PC-3 (cell line): ENCODE results near the gene TET2. TPM values are rescaled to one million over a fixed set of nuclear protein-coding genes. Genes with fewer than 3 reads are reported as not detected.

Experiments
- ATAC-seq: fragments of 200-7000 bp; cut with Tn5 transposase; 2 replicates; pipeline ENCODE4 v1.9.1; 2020; ENCODE audit warnings: mild to moderate bottlenecking, moderate library complexity
- BruUV-seq: library from RNA; stranded (reverse); fragments of 400-500 nt; replicated peaks from 2 replicates; lab custom pipeline; 2021; lab: Mats Ljungman, UMichigan
- CTCF ChIA-PET: fragments of 300-600 bp; sonication (Branson Sonifier 250); formaldehyde crosslinking; loops from one replicate; lab custom pipeline; 2022; ENCODE audit warnings: antibody characterized with exemption; lab: Charles Lee
- POLR2A ChIA-PET: fragments of 300-600 bp; sonication (Branson Sonifier 250); formaldehyde crosslinking; loops from one replicate; lab custom pipeline; 2022; ENCODE audit warnings: antibody characterized with exemption; ENCODE audit not compliant: unreplicated experiment; lab: Charles Lee
- DNase-seq: peaks from one replicate; pipeline ENCODE4 v3.0.0-alpha.2; 2015
- H2AFZ ChIP-seq: fragments of 300-600 bp; sonication (generic); 2 replicates; pipeline ENCODE4 v1.6.0; 2016; ENCODE audit warnings: antibody characterized with exemption, low read length
- H3F3A ChIP-seq: fragments of 300-600 bp; sonication (generic); one replicate; pipeline ENCODE4 v1.6.0; 2017; ENCODE audit warnings: antibody characterized with exemption, low read length, control low read depth, mild to moderate bottlenecking; ENCODE audit not compliant: unreplicated experiment
- H3K27ac ChIP-seq: fragments of 300-600 bp; sonication (generic); 2 replicates; pipeline ENCODE4 v1.5.1; 2016; ENCODE audit warnings: mild to moderate bottlenecking, low read length
- H3K27me3 ChIP-seq: fragments of 300-600 bp; sonication (generic); 2 replicates; pipeline ENCODE4 v1.6.1; 2016; ENCODE audit warnings: low read length, mixed read lengths
- H3K36me3 ChIP-seq: fragments of 300-600 bp; sonication (generic); 2 replicates; pipeline ENCODE4 v1.6.1; 2016; ENCODE audit warnings: low read depth, mixed run types, low read length, mixed read lengths
- H3K4me1 ChIP-seq: fragments of 300-600 bp; sonication (generic); 2 replicates; pipeline ENCODE4 v1.5.1; 2016; ENCODE audit warnings: low read length; ENCODE audit not compliant: insufficient read depth
- H3K4me2 ChIP-seq: fragments of 300-600 bp; sonication (generic); 2 replicates; pipeline ENCODE4 v1.6.0; 2016; ENCODE audit warnings: low read length
- H3K4me3 ChIP-seq: fragments of 300-600 bp; sonication (generic); 2 replicates; pipeline ENCODE4 v1.5.1; 2016; ENCODE audit warnings: mild to moderate bottlenecking, low read length, mixed read lengths
- H3K79me2 ChIP-seq: fragments of 300-600 bp; sonication (generic); 2 replicates; pipeline ENCODE4 v1.6.1; 2017; ENCODE audit warnings: low read length, mixed read lengths
- H3K9ac ChIP-seq: fragments of 300-600 bp; sonication (generic); 2 replicates; pipeline ENCODE4 v1.6.0; 2016; ENCODE audit warnings: mild to moderate bottlenecking, low read length
- H3K9me2 ChIP-seq: fragments of 300-600 bp; sonication (generic); replicated peaks from 2 replicates; pipeline ENCODE4 v1.6.1; 2016; ENCODE audit warnings: mixed run types, low read length, mixed read lengths
- H3K9me3 ChIP-seq: fragments of 300-600 bp; sonication (generic); 2 replicates; pipeline ENCODE4 v1.6.1; 2016; ENCODE audit warnings: low read length, mixed read lengths
- H4K20me1 ChIP-seq: fragments of 300-600 bp; sonication (generic); 2 replicates; pipeline ENCODE4 v1.6.1; 2016; ENCODE audit warnings: low read length, mixed read lengths
- EZH2 ChIP-seq: fragments of 300-600 bp; sonication (generic); IDR thresholded peaks from one replicate; pipeline ENCODE4 v1.6.1; 2017; ENCODE audit warnings: antibody characterized with exemption, mild to moderate bottlenecking, low read length; ENCODE audit not compliant: unreplicated experiment
- EZH2phosphoT487 ChIP-seq: fragments of 300-600 bp; sonication (generic); IDR thresholded peaks from 2 replicates; pipeline ENCODE4 v1.6.1; 2018; ENCODE audit warnings: mild to moderate bottlenecking, antibody characterized with exemption, low read length, borderline replicate concordance
- intact Hi-C: fragments of 100-400 bp; cut with micrococcal nuclease; formaldehyde crosslinking; loops from 2 replicates; pipeline ENCODE4 v1.9.0; 2023
- total RNA-seq: library from RNA; depleted of rRNA; stranded (reverse); fragments of >200 nt; gene quantifications from 2 replicates; pipeline ENCODE4 v1.2.3, GENCODE V29; 2014
- TF ChIP-seq, protein P1 (sequence below): fragments of 300-600 bp; sonication (generic); conservative IDR thresholded peaks from 2 replicates; pipeline ENCODE4 v1.5.1; 2017; ENCODE audit warnings: antibody characterized with exemption, low read depth, mild to moderate bottlenecking, low read length

TET2 gene
- total RNA-seq, 1 experiment from 2014 or later, result 5.6 TPM

DNA sequence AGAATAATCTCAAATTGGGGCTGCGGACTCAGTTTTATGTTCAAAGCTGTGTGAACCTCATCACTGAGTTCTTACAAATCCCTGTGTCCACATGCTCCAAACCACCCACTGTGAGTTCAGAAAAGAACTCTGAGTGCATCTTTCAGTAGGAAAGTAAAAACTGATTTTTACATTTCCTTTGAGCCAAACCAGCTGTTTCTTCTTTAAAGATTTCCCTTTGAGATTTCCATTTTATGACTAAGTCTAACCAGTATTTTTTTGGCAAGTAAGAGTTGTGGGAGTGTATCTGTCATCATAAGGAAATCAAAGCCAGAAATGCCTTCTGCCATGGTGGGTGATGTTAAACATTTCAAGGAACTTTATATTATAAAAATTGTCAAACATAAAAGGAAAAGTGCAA, 100.0 kb downstream of the TET2 start:
- no peak for TF ChIP-seq EZH2phosphoT487
- TF ChIP-seq, protein P1, sequence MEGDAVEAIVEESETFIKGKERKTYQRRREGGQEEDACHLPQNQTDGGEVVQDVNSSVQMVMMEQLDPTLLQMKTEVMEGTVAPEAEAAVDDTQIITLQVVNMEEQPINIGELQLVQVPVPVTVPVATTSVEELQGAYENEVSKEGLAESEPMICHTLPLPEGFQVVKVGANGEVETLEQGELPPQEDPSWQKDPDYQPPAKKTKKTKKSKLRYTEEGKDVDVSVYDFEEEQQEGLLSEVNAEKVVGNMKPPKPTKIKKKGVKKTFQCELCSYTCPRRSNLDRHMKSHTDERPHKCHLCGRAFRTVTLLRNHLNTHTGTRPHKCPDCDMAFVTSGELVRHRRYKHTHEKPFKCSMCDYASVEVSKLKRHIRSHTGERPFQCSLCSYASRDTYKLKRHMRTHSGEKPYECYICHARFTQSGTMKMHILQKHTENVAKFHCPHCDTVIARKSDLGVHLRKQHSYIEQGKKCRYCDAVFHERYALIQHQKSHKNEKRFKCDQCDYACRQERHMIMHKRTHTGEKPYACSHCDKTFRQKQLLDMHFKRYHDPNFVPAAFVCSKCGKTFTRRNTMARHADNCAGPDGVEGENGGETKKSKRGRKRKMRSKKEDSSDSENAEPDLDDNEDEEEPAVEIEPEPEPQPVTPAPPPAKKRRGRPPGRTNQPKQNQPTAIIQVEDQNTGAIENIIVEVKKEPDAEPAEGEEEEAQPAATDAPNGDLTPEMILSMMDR, result no peak
- TF ChIP-seq EZH2, result no peak
- ATAC-seq, result no peak
- no peak overlapping the region for H3K9ac ChIP-seq
- no peaks in the 10 kb centered on the region for H3K9me2 ChIP-seq
- no peak for DNase-seq
- H2AFZ ChIP-seq, result no peak overlapping the region
- ChIA-PET CTCF (interaction anchor here (0.6 kb wide), 1 partner anchor 42 kb away, joined by 3 read pairs; no protein-coding TSS in a partner anchor), POLR2A (no interaction called here)
- H3F3A ChIP-seq, result no peaks in the 10 kb centered on the region
- H3K4me1 ChIP-seq, result no peaks in the 10 kb centered on the region
- no peak overlapping the region for H3K27ac ChIP-seq
- intact Hi-C loops, result no loop called here
- H3K36me3 ChIP-seq, result no peaks in the 10 kb centered on the region
- H4K20me1 ChIP-seq, result no peaks in the 10 kb centered on the region
- no peaks in the 10 kb centered on the region for H3K79me2 ChIP-seq
- H3K9me3 ChIP-seq, result no peaks in the 10 kb centered on the region
- H3K4me2 ChIP-seq, result no peak overlapping the region
- H3K27me3 ChIP-seq, result no peaks in the 10 kb centered on the region
- H3K4me3 ChIP-seq, result no peak overlapping the region
- no TSS peak for BruUV-seq

DNA sequence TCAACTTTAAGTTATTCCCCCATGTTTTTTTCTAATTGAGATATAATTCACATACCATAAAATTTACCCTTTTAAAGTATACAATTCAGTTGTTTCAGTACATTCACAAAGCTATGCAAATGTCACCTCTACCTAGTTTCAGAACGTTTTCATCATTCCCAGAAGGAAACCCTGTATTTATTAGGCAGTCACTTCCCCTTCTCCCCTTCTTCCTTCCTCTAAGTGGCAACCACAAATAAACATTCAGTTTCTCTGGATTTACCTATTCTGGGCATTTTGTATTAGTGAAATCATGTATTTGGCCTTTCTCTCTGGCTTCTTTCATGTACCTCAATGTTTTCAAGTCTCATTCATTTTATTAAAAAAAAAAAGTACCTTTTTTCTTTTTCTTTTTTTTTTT, 101.9 kb downstream of the TET2 start:
- Histone ChIP-seq H3F3A (no peaks in the 10 kb centered on the region), H3K4me2 (no peak overlapping the region), H3K4me3 (no peak overlapping the region), H3K36me3 (no peaks in the 10 kb centered on the region; the same call in 1 of the 2 replicates), H3K27me3 (no peaks in the 10 kb centered on the region), H3K79me2 (no peaks in the 10 kb centered on the region), H2AFZ (no peak overlapping the region), H3K9me2 (no peaks in the 10 kb centered on the region), H3K9me3 (no peaks in the 10 kb centered on the region), H3K9ac (no peak overlapping the region), H3K4me1 (no peaks in the 10 kb centered on the region), H3K27ac (no peak overlapping the region), H4K20me1 (no peaks in the 10 kb centered on the region)
- DNase-seq (no peak), ATAC-seq (no peak)
- no TSS peak for BruUV-seq
- TF ChIP-seq, protein P1, result no peak
- no peak for TF ChIP-seq EZH2
- no peak for TF ChIP-seq EZH2phosphoT487
- CTCF ChIA-PET, result no interaction called here
- intact Hi-C loops, result no loop called here
- POLR2A ChIA-PET, result no interaction called here

DNA sequence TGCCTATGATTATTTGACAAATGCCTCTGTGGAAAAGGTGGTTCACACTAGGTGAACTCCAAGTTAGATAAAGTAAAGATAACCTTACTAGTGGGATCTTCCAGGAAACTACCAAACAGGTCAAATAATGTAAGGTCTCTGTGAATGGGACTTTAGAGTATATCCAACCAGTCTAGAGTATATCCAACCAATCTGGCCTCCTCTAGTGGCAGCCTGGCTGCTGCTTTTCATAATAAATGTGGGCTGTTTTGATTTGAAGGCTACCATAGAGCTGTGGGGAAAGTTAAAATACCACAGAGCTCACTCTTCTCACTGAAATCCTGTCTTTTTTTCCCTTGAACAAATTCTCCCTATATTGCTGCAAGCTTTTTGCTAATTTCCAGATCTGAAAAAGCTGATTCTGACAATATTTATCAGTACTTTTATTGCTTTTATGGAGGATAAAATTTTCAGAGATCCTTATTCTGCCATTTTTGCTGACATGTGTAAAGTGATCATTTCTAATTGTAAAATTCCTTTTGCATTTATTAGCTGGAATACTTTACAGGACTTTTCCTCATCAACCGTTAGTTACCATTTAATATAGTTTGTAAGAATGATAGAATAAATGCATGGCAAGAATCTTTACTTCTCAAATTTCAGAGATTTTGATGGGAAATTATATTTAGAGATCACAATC, 111.3 kb downstream of the TET2 start:
- Histone ChIP-seq H3K4me3 (no peak overlapping the region), H3K79me2 (no peaks in the 10 kb centered on the region), H3K4me1 (no peaks in the 10 kb centered on the region), H3K27me3 (no peaks in the 10 kb centered on the region), H3K27ac (no peak overlapping the region), H3K36me3 (no peaks in the 10 kb centered on the region; the same call in 1 of the 2 replicates), H3F3A (no peaks in the 10 kb centered on the region), H3K9me3 (no peaks in the 10 kb centered on the region), H3K4me2 (no peak overlapping the region), H3K9me2 (no peaks in the 10 kb centered on the region), H3K9ac (no peak overlapping the region), H4K20me1 (no peaks in the 10 kb centered on the region), H2AFZ (no peak overlapping the region)
- DNase-seq (peak; percentile 3), ATAC-seq (peak; percentile 40; the same call in 1 of the 2 replicates)
- no TSS peak for BruUV-seq
- POLR2A ChIA-PET, result no interaction called here
- intact Hi-C loops, result no loop called here
- TF ChIP-seq EZH2phosphoT487 (no peak), EZH2 (no peak)
- TF ChIP-seq, protein P1, result peak; percentile 39
- CTCF ChIA-PET, result no interaction called here
